GM18517 (cell line): ENCODE data around the gene ADGRG6.

Experiments
- ATAC-seq: cut with Tn5 transposase; IDR thresholded peaks from one replicate; pipeline ENCODE4 v1.9.1; 2021; ENCODE audit warnings: mild to moderate bottlenecking, moderate library complexity; ENCODE audit not compliant: unreplicated experiment

The ADGRG6 gene

GRCh38 chr6:142476452-142476851, 174.6 kb downstream of the ADGRG6 start:
- no peak for ATAC-seq

GRCh38 chr6:142478117-142478516, 176.3 kb downstream of the ADGRG6 start:
- no peak for ATAC-seq

GRCh38 chr6:142481466-142481865, 179.7 kb downstream of the ADGRG6 start:
- no peak for ATAC-seq

- no peak for ATAC-seq
Measured at GRCh38 chr6:142482249-142482648, 180.4 kb downstream of the ADGRG6 start.

GRCh38 chr6:142482974-142483373, 181.2 kb downstream of the ADGRG6 start:
- ATAC-seq, result no peak

- no peak for ATAC-seq
Measured at GRCh38 chr6:142485256-142485655, 183.4 kb downstream of the ADGRG6 start.

GRCh38 chr6:142489722-142490610, 188.2 kb downstream of the ADGRG6 start:
- ATAC-seq, result no peak
